Panc1 (cell line): ENCODE results near the gene PDK3. TPM values are rescaled to one million over a fixed set of nuclear protein-coding genes. Genes with fewer than 3 reads are reported as not detected.

Experiments used
- ATAC-seq: fragments of 200-7000 bp; cut with Tn5 transposase; 2 replicates; pipeline ENCODE4 v1.9.1; 2020; ENCODE audit warnings: mild to moderate bottlenecking, moderate library complexity
- BruUV-seq: library from RNA; stranded (reverse); fragments of 400-500 nt; replicated peaks from 2 replicates; lab custom pipeline; 2021; lab: Mats Ljungman, UMichigan
- CTCF ChIA-PET: fragments of 300-600 bp; sonication (Branson Sonifier 250); formaldehyde crosslinking; loops from one replicate; lab custom pipeline; 2022; ENCODE audit warnings: antibody characterized with exemption; lab: Charles Lee
- POLR2A ChIA-PET: fragments of 300-600 bp; sonication (Branson Sonifier 250); formaldehyde crosslinking; loops from one replicate; lab custom pipeline; 2022; ENCODE audit warnings: antibody characterized with exemption; lab: Charles Lee
- DNase-seq: peaks from one replicate; pipeline ENCODE4 v3.0.0-alpha.2; 2010; ENCODE audit warnings: low read depth, low spot score
- H3K27ac ChIP-seq: 2 replicates; pipeline ENCODE4 v1.5.1; 2011; ENCODE audit warnings: mild to moderate bottlenecking, low read length, inconsistent platforms
- H3K27me3 ChIP-seq: fragments of 200-500 bp; sonication (Bioruptor generic); 2 replicates; pipeline ENCODE4 v1.6.0; 2014; ENCODE audit warnings: low read length, inconsistent platforms; ENCODE audit not compliant: control insufficient read depth, insufficient read depth
- H3K36me3 ChIP-seq: fragments of 200-500 bp; sonication (Bioruptor generic); 2 replicates; pipeline ENCODE4 v1.5.1; 2014; ENCODE audit warnings: inconsistent platforms, mild to moderate bottlenecking, low read length, moderate library complexity; ENCODE audit not compliant: control insufficient read depth, insufficient read depth
- H3K4me1 ChIP-seq: 2 replicates; pipeline ENCODE4 v1.5.1; 2011; ENCODE audit warnings: inconsistent platforms, mild to moderate bottlenecking, low read length, moderate library complexity; ENCODE audit not compliant: control insufficient read depth, insufficient read depth
- H3K4me3 ChIP-seq, 2 experiments: 2 replicates each; pipeline ENCODE4 v1.5.1; 2011 to 2012; ENCODE audit warnings: low read depth in 2 of 2, low read length in 2 of 2, mild to moderate bottlenecking in 2 of 2, inconsistent platforms in 1 of 2, moderate library complexity in 1 of 2
- H3K9me3 ChIP-seq: fragments of 200-500 bp; sonication (Bioruptor generic); 2 replicates; pipeline ENCODE4 v1.5.1; 2014; ENCODE audit warnings: low read depth, mild to moderate bottlenecking, inconsistent platforms, low read length, moderate library complexity; ENCODE audit not compliant: control insufficient read depth, insufficient read depth
- POLR2AphosphoS5 ChIP-seq: IDR thresholded peaks from 2 replicates; pipeline ENCODE4 v1.6.1; 2012; ENCODE audit warnings: mild to moderate bottlenecking, low read depth, low read length, moderate library complexity
- SIN3A ChIP-seq: IDR thresholded peaks from 2 replicates; pipeline ENCODE4 v1.6.1; 2012; ENCODE audit warnings: low read depth, mild to moderate bottlenecking, low read length, moderate library complexity, borderline replicate concordance; ENCODE audit not compliant: insufficient read depth
- TCF7L2 ChIP-seq: IDR thresholded peaks from 2 replicates; pipeline ENCODE4 v1.6.1; 2011; ENCODE audit warnings: mild to moderate bottlenecking, low read depth, low read length, inconsistent platforms
- in situ Hi-C: cut with HindIII; loops from 2 replicates; pipeline ENCODE4 v1.10.0; 2016; ENCODE audit warnings: low sequenced_read_pairs, low pct_unique_long_range_greater_than_20kb
- intact Hi-C: fragments of 100-400 bp; cut with micrococcal nuclease; formaldehyde crosslinking; loops from one replicate; pipeline ENCODE4 v1.10.0; 2022; ENCODE audit not compliant: unreplicated experiment
- total RNA-seq: library from RNA; stranded (reverse); gene quantifications from one replicate; pipeline ENCODE4 v1.2.1, GENCODE V29; 2021; ENCODE audit not compliant: unreplicated experiment
- TF ChIP-seq, protein P1 (sequence below), 2 experiments: IDR thresholded peaks; 2 replicates each; pipeline ENCODE4 v1.6.1; 2011 to 2012; ENCODE audit warnings: low read depth in 2 of 2, control low read depth in 1 of 2, low read length in 1 of 2, mild to moderate bottlenecking in 1 of 2, moderate library complexity in 1 of 2; ENCODE audit not compliant: insufficient read depth in 1 of 2
- TF ChIP-seq, protein P2 (sequence below): fragments of 450-650 bp; IDR thresholded peaks from 2 replicates; pipeline ENCODE4 v1.5.1; 2017; ENCODE audit warnings: mild to moderate bottlenecking

PDK3 gene
- total RNA-seq, 1 experiment from 2014 or later, result 5.5 TPM

DNA sequence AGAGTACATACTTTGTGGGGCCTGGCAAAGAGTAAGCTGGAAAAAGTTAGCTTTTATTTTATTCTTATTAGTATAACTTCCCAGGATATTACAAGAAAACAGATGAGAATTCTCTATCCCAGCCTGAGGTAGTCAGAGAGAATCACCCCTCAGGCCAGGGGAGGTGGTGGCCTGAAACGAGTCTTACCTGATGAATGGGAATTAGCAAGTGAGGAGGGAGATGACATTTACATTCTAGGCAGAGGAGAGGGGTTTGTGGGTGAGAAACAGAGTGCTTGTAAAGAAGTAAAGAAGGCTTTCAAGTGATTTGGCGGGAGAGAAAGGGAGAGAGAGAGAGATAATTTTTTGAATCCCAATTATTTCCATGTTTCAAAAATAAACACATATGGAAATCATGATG lies 39.3 kb upstream of the PDK3 start:
- DNase-seq (no peak), ATAC-seq (no peak)
- ChIA-PET CTCF (no interaction called here), POLR2A (no interaction called here)
- H3K4me1 ChIP-seq, result no peaks in the 10 kb centered on the region
- H3K36me3 ChIP-seq, result no peaks in the 10 kb centered on the region
- in situ Hi-C loops (no loop called here), intact Hi-C loops (no loop called here)
- no peaks in the 10 kb centered on the region for H3K9me3 ChIP-seq
- TF ChIP-seq, protein P1, sequence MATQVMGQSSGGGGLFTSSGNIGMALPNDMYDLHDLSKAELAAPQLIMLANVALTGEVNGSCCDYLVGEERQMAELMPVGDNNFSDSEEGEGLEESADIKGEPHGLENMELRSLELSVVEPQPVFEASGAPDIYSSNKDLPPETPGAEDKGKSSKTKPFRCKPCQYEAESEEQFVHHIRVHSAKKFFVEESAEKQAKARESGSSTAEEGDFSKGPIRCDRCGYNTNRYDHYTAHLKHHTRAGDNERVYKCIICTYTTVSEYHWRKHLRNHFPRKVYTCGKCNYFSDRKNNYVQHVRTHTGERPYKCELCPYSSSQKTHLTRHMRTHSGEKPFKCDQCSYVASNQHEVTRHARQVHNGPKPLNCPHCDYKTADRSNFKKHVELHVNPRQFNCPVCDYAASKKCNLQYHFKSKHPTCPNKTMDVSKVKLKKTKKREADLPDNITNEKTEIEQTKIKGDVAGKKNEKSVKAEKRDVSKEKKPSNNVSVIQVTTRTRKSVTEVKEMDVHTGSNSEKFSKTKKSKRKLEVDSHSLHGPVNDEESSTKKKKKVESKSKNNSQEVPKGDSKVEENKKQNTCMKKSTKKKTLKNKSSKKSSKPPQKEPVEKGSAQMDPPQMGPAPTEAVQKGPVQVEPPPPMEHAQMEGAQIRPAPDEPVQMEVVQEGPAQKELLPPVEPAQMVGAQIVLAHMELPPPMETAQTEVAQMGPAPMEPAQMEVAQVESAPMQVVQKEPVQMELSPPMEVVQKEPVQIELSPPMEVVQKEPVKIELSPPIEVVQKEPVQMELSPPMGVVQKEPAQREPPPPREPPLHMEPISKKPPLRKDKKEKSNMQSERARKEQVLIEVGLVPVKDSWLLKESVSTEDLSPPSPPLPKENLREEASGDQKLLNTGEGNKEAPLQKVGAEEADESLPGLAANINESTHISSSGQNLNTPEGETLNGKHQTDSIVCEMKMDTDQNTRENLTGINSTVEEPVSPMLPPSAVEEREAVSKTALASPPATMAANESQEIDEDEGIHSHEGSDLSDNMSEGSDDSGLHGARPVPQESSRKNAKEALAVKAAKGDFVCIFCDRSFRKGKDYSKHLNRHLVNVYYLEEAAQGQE (IDR thresholded peaks at IDR 0.05; ENCODE audit: insufficient read depth in 1 of 2, low read depth in 2 of 2, low read length in 1 of 2), result no peak
- TF ChIP-seq TCF7L2, result no peak
- no peak for TF ChIP-seq POLR2AphosphoS5
- no peak for TF ChIP-seq SIN3A
- TF ChIP-seq, protein P2, sequence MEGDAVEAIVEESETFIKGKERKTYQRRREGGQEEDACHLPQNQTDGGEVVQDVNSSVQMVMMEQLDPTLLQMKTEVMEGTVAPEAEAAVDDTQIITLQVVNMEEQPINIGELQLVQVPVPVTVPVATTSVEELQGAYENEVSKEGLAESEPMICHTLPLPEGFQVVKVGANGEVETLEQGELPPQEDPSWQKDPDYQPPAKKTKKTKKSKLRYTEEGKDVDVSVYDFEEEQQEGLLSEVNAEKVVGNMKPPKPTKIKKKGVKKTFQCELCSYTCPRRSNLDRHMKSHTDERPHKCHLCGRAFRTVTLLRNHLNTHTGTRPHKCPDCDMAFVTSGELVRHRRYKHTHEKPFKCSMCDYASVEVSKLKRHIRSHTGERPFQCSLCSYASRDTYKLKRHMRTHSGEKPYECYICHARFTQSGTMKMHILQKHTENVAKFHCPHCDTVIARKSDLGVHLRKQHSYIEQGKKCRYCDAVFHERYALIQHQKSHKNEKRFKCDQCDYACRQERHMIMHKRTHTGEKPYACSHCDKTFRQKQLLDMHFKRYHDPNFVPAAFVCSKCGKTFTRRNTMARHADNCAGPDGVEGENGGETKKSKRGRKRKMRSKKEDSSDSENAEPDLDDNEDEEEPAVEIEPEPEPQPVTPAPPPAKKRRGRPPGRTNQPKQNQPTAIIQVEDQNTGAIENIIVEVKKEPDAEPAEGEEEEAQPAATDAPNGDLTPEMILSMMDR, result no peak
- H3K27ac ChIP-seq, result no peak overlapping the region
- BruUV-seq, result no TSS peak
- no peaks in the 10 kb centered on the region for H3K27me3 ChIP-seq
- H3K4me3 ChIP-seq, result no peak overlapping the region

GRCh38 chrX:24426340-24426913 lies 38.7 kb upstream of the PDK3 start:
- no TSS peak for BruUV-seq
- H3K4me3 ChIP-seq, result no peak overlapping the region
- H3K27ac ChIP-seq, result no peak overlapping the region
- no peaks in the 10 kb centered on the region for H3K4me1 ChIP-seq
- TF ChIP-seq, protein P1 (IDR thresholded peaks at IDR 0.05; ENCODE audit: insufficient read depth in 1 of 2, low read depth in 2 of 2, low read length in 1 of 2), result no peak
- TF ChIP-seq, protein P2, result no peak
- TF ChIP-seq TCF7L2, result no peak
- no peak for TF ChIP-seq SIN3A
- no peak for TF ChIP-seq POLR2AphosphoS5
- H3K27me3 ChIP-seq, result no peaks in the 10 kb centered on the region
- ATAC-seq (no peak), DNase-seq (no peak)
- in situ Hi-C loops, result no loop called here
- POLR2A ChIA-PET, result no interaction called here
- H3K36me3 ChIP-seq, result no peaks in the 10 kb centered on the region
- no peaks in the 10 kb centered on the region for H3K9me3 ChIP-seq
- intact Hi-C loops, result no loop called here
- CTCF ChIA-PET, result no interaction called here
